Body of pancreas (tissue), 4 donors: Measurements from ENCODE around the gene MRPS5. TPM values are rescaled to one million over a fixed set of nuclear protein-coding genes. Genes with fewer than 3 reads are reported as not detected.

Source experiments
- ATAC-seq: fragments of 150-250 bp; one replicate; pipeline ENCODE4 v1.9.1; 2016
- DNase-seq, 4 donors: peaks; one replicate each; pipeline ENCODE4 v3.0.0-alpha.2; 2019
- H3K27ac ChIP-seq, 4 donors: fragments of 200-600 bp; sonication (generic); 1 replicate in 3 of 4; 2 replicates in 1 of 4; pipeline versions ENCODE4 v1.5.1 to v1.6.1; 2016 to 2019; ENCODE audit warnings: mild to moderate bottlenecking in 1 of 4, mixed read lengths in 1 of 4, moderate library complexity in 1 of 4
- H3K27me3 ChIP-seq, 2 donors: fragments of 200-600 bp; sonication (generic); one replicate each; pipeline ENCODE4 v1.6.0; 2016; ENCODE audit warnings: mild to moderate bottlenecking in 1 of 2
- H3K36me3 ChIP-seq, 2 donors: fragments of 200-600 bp; sonication (generic); replicated peaks in 1 of 2; 2 replicates each; pipeline ENCODE4 v1.5.1; 2016; ENCODE audit warnings: low read depth in 2 of 2; ENCODE audit not compliant: insufficient read depth in 1 of 2
- H3K4me1 ChIP-seq: fragments of 200-600 bp; sonication (generic); one replicate; pipeline ENCODE4 v1.6.0; 2016
- H3K4me3 ChIP-seq, 2 donors: fragments of 200-600 bp; sonication (generic); 1 replicate in 1 of 2; 2 replicates in 1 of 2; pipeline ENCODE4 v1.5.1; 2016 to 2019
- H3K9me3 ChIP-seq, 3 donors: fragments of 200-600 bp; sonication (generic); 1 replicate in 2 of 3; 2 replicates in 1 of 3; pipeline ENCODE4 v1.5.1; 2016
- CTCF ChIP-seq, 7 experiments: fragments of 450-650 bp in 4 of 7; fragments of 200-600 bp in 3 of 7; sonication (generic) in 3 of 7; IDR thresholded peaks; one replicate each; pipeline ENCODE4 v1.5.1; 2016 to 2019; ENCODE audit warnings: antibody characterized with exemption in 7 of 7
- POLR2A ChIP-seq, 3 donors: fragments of 450-650 bp; IDR thresholded peaks; one replicate each; pipeline ENCODE4 v1.6.1; 2016; ENCODE audit warnings: antibody characterized with exemption in 3 of 3, mild to moderate bottlenecking in 2 of 3
- WGBS, 2 donors: methylation state at CpG; one replicate each; pipeline ENCODE4 v1.1.5; 2017; 5-methylcytosine and 5-hydroxymethylcytosine counted together
- intact Hi-C: fragments of 100-400 bp; cut with DNase I; formaldehyde crosslinking; loops from one replicate; pipeline ENCODE4 v1.15.1; 2023
- total RNA-seq, 2 donors: library from RNA; depleted of rRNA; stranded (reverse); fragments of >200 nt; gene quantifications; one replicate each; pipeline ENCODE4 v1.1.0, GENCODE V29; 2016

MRPS5 gene
- total RNA-seq, 2 donors from 2014 or later = 31.6 to 46.1 TPM

- H3K36me3 ChIP-seq = no peaks in the 10 kb centered on the region
- H3K4me1 ChIP-seq = peaks cover 12% of the 10 kb centered on the region
- no peak overlapping the region for H3K4me3 ChIP-seq
- H3K27ac ChIP-seq = peak overlapping the region in 1 of 4 donors; percentile 23
- no peak for ATAC-seq
- WGBS, 2 donors = 46% methylated on average over 6 to 7 of the region's 7 CpGs
- intact Hi-C loops = no loop called here
- DNase-seq = no peak
- no peak for TF ChIP-seq POLR2A (IDR thresholded peaks at IDR 0.05)
- no peak for TF ChIP-seq CTCF (IDR thresholded peaks at IDR 0.05)
- H3K27me3 ChIP-seq = no peaks in the 10 kb centered on the region
- no peaks in the 10 kb centered on the region for H3K9me3 ChIP-seq
Observed at GRCh38 chr2:95042472-95043271, 78.9 kb downstream of the MRPS5 start.

- TF ChIP-seq POLR2A (IDR thresholded peaks at IDR 0.05) (no peak), CTCF (IDR thresholded peaks at IDR 0.05) (no peak)
- ATAC-seq (no peak), DNase-seq (no peak)
- H3K9me3 ChIP-seq = no peaks in the 10 kb centered on the region
- 73 to 74% methylated on average over 11 of the region's 11 CpGs for whole genome bisulfite sequencing, 2 donors
- no peak overlapping the region for H3K4me3 ChIP-seq
- intact Hi-C loops = no loop called here
- H3K36me3 ChIP-seq = no peaks in the 10 kb centered on the region
- no peak overlapping the region for H3K27ac ChIP-seq
- peaks cover 12% of the 10 kb centered on the region for H3K4me1 ChIP-seq
- no peaks in the 10 kb centered on the region for H3K27me3 ChIP-seq
Observed at GRCh38 chr2:95041824-95042442, 79.7 kb downstream of the MRPS5 start.

- H3K36me3 ChIP-seq = no peaks in the 10 kb centered on the region
- TF ChIP-seq POLR2A (IDR thresholded peaks at IDR 0.05) (no peak), CTCF (IDR thresholded peaks at IDR 0.05) (no peak)
- H3K9me3 ChIP-seq = no peaks in the 10 kb centered on the region
- no peak overlapping the region for H3K27ac ChIP-seq
- intact Hi-C loops = no loop called here
- DNase-seq (no peak), ATAC-seq (no peak)
- no peaks in the 10 kb centered on the region for H3K27me3 ChIP-seq
- WGBS, 2 donors = 77 to 78% methylated on average over 10 of the region's 10 CpGs
- no peak overlapping the region for H3K4me3 ChIP-seq
- peaks cover 12% of the 10 kb centered on the region for H3K4me1 ChIP-seq
Observed at GRCh38 chr2:95041060-95041823, 80.4 kb downstream of the MRPS5 start.

- H3K9me3 ChIP-seq = no peaks in the 10 kb centered on the region
- ATAC-seq (no peak), DNase-seq (no peak)
- 52 to 54% methylated on average over 4 to 6 of the region's 6 CpGs for WGBS, 2 donors
- H3K27ac ChIP-seq = no peak overlapping the region
- H3K27me3 ChIP-seq = no peaks in the 10 kb centered on the region
- peaks cover 12% of the 10 kb centered on the region for H3K4me1 ChIP-seq
- intact Hi-C loops = no loop called here
- no peak overlapping the region for H3K4me3 ChIP-seq
- TF ChIP-seq POLR2A (IDR thresholded peaks at IDR 0.05) = no peak
- no peak for TF ChIP-seq CTCF (IDR thresholded peaks at IDR 0.05)
- H3K36me3 ChIP-seq = no peaks in the 10 kb centered on the region
Observed at GRCh38 chr2:95040426-95040825, 81.2 kb downstream of the MRPS5 start.
